Calu3 (cell line): ENCODE data around the gene EIF4B. TPM values are rescaled to one million over a fixed set of nuclear protein-coding genes. Genes with fewer than 3 reads are reported as not detected.

Experiments used
- BruUV-seq: library from RNA; stranded (reverse); fragments of 400-500 nt; replicated peaks from 2 replicates; lab custom pipeline; 2021; lab: Mats Ljungman, UMichigan
- CTCF ChIA-PET: fragments of 300-600 bp; sonication (Branson Sonifier 250); formaldehyde crosslinking; loops from one replicate; lab custom pipeline; 2022; ENCODE audit warnings: antibody characterized with exemption; lab: Charles Lee
- DNase-seq: peaks from one replicate; pipeline ENCODE4 v3.0.0; 2022
- H3K27ac Mint-ChIP-seq: one replicate; pipeline ENCODE4 v1.8.0; 2022; ENCODE audit warnings: mixed read lengths; ENCODE audit not compliant: unreplicated experiment
- H3K27me3 Mint-ChIP-seq: one replicate; pipeline ENCODE4 v1.8.0; 2022; ENCODE audit warnings: mixed read lengths; ENCODE audit not compliant: unreplicated experiment
- H3K36me3 Mint-ChIP-seq: one replicate; pipeline ENCODE4 v1.8.0; 2022; ENCODE audit warnings: mild to moderate bottlenecking, moderate library complexity, mixed read lengths; ENCODE audit not compliant: insufficient read depth, unreplicated experiment
- H3K4me1 Mint-ChIP-seq: one replicate; pipeline ENCODE4 v1.8.0; 2022; ENCODE audit warnings: mild to moderate bottlenecking, low read depth, mixed read lengths; ENCODE audit not compliant: unreplicated experiment
- H3K4me3 Mint-ChIP-seq: one replicate; pipeline ENCODE4 v1.8.0; 2022; ENCODE audit warnings: mild to moderate bottlenecking, low read depth, moderate library complexity, mixed read lengths; ENCODE audit not compliant: unreplicated experiment
- H3K9me3 Mint-ChIP-seq: one replicate; pipeline ENCODE4 v1.8.0; 2022; ENCODE audit warnings: low read depth, mixed read lengths; ENCODE audit not compliant: unreplicated experiment
- intact Hi-C: fragments of 100-400 bp; cut with micrococcal nuclease; formaldehyde crosslinking; loops from one replicate; pipeline ENCODE4 v1.10.0; 2022; ENCODE audit not compliant: unreplicated experiment
- microRNA-seq: library from miRNA; unstranded; fragments of <30 nt; microRNA quantifications from one replicate; pipeline ENCODE4 v1.2.0, GENCODE V29; 2022
- total RNA-seq: library from RNA; stranded (reverse); gene quantifications from 2 replicates; pipeline ENCODE4 v1.2.3, GENCODE V29; 2022
- TF ChIP-seq, protein P1 (sequence below): fragments of 200-600 bp; IDR thresholded peaks from one replicate; pipeline ENCODE4 v1.8.0; 2022; ENCODE audit warnings: antibody characterized with exemption; ENCODE audit not compliant: unreplicated experiment

The EIF4B gene
- total RNA-seq, 1 experiment from 2014 or later: 272 TPM

DNA sequence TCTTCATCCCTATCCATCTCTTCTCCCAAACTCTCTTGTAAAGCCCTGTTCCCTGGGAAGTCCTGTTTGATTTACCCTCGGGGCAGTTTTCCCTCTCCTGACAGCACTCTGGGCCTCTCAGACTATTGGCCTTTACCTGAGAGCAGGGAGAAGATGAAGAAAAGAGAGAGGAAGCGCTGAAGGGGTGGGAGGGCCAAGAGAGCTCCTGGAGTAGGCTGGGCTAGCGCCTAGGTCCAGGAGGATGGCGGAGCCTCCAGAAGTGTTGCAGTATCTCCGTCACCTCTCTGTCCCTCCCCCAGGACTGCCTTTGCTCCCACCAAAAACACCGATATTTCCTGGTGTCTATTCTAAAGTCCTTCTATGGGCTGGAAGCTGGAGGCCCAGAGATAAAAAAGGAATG lies 85.5 kb downstream of the EIF4B start:
- no TSS peak for BruUV-seq
- intact Hi-C loops: no loop called here
- peaks cover 31% of the 10 kb centered on the region for H3K27me3 Mint-ChIP-seq
- H3K9me3 Mint-ChIP-seq: no peaks in the 10 kb centered on the region
- H3K27ac Mint-ChIP-seq: no peak overlapping the region
- TF ChIP-seq, protein P1, sequence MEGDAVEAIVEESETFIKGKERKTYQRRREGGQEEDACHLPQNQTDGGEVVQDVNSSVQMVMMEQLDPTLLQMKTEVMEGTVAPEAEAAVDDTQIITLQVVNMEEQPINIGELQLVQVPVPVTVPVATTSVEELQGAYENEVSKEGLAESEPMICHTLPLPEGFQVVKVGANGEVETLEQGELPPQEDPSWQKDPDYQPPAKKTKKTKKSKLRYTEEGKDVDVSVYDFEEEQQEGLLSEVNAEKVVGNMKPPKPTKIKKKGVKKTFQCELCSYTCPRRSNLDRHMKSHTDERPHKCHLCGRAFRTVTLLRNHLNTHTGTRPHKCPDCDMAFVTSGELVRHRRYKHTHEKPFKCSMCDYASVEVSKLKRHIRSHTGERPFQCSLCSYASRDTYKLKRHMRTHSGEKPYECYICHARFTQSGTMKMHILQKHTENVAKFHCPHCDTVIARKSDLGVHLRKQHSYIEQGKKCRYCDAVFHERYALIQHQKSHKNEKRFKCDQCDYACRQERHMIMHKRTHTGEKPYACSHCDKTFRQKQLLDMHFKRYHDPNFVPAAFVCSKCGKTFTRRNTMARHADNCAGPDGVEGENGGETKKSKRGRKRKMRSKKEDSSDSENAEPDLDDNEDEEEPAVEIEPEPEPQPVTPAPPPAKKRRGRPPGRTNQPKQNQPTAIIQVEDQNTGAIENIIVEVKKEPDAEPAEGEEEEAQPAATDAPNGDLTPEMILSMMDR: no peak
- CTCF ChIA-PET: no interaction called here
- no peak for DNase-seq
- no peak overlapping the region for H3K4me3 Mint-ChIP-seq
- H3K4me1 Mint-ChIP-seq: peaks cover 6% of the 10 kb centered on the region
- H3K36me3 Mint-ChIP-seq: peaks cover 1% of the 10 kb centered on the region

Small RNA genes lying within 50 kb of the gene (microRNA-seq; reads per million reads assigned to microRNA genes)
- not detected for gene MIR6757

Other genes starting within 250 kb of the EIF4B start
- gene KRT76, start 229.1 kb upstream of the EIF4B start, total RNA-seq: not detected in 2 replicates
- gene KRT3, start 210.3 kb upstream of the EIF4B start, total RNA-seq: not detected in 2 replicates
- not detected in 2 replicates for gene KRT4, start 192.3 kb upstream of the EIF4B start, total RNA-seq
- gene KRT79, start 172.1 kb upstream of the EIF4B start, total RNA-seq: 0.24 TPM in 1 of 2 replicates, not detected in the other
- 0.59 and 0.69 TPM in 2 replicates for gene KRT78, start 157.5 kb upstream of the EIF4B start, total RNA-seq
- 2,474 and 2,821 TPM in 2 replicates for gene KRT8, start 101.4 kb upstream of the EIF4B start, total RNA-seq
- 1,777 and 1,816 TPM in 2 replicates for gene KRT18, start 57.3 kb upstream of the EIF4B start, total RNA-seq
- gene TNS2, start 43.6 kb downstream of the EIF4B start, total RNA-seq: 1.3 and 4.7 TPM in 2 replicates
- 12.9 and 14.6 TPM in 2 replicates for gene SPRYD3, start 72.9 kb downstream of the EIF4B start, total RNA-seq
- gene IGFBP6, start 91.2 kb downstream of the EIF4B start, total RNA-seq: 25.4 and 67.0 TPM in 2 replicates
- not detected in 2 replicates for gene SOAT2, start 97.0 kb downstream of the EIF4B start, total RNA-seq
- gene ZNF740, start 174.3 kb downstream of the EIF4B start, total RNA-seq: 30.3 and 32.7 TPM in 2 replicates
- gene CSAD, start 174.5 kb downstream of the EIF4B start, total RNA-seq: 12.2 and 24.0 TPM in 2 replicates
- gene ITGB7, start 200.8 kb downstream of the EIF4B start, total RNA-seq: 4.3 and 5.0 TPM in 2 replicates
- 36.7 and 43.0 TPM in 2 replicates for gene RARG, start 225.8 kb downstream of the EIF4B start, total RNA-seq